Fibroblast of lung (primary cell): ENCODE data around the gene GGA3.

Experiments used
- CTCF ChIP-seq, 2 donors: IDR thresholded peaks in 1 of 2; conservative IDR thresholded peaks in 1 of 2; 1 replicate in 1 of 2; 2 replicates in 1 of 2; pipeline ENCODE4 v1.5.1; 2011 to 2012; ENCODE audit warnings: low read length in 2 of 2, control low read depth in 1 of 2, inconsistent platforms in 1 of 2, low read depth in 1 of 2, mild to moderate bottlenecking in 1 of 2
- EZH2 ChIP-seq: IDR thresholded peaks from 2 replicates; pipeline ENCODE4 v1.5.1; 2012; ENCODE audit warnings: low read length, control low read depth, mild to moderate bottlenecking; ENCODE audit errors: missing control alignments

- TF ChIP-seq CTCF (conservative IDR thresholded peaks at IDR 0.05 in 1 of 2, IDR thresholded peaks at IDR 0.05 in 1 of 2; ENCODE audit: low read depth in 1 of 2, low read length in 2 of 2) (no peak), EZH2 (no peak)
These were observed 53.2 kb downstream of the GGA3 start for GRCh38 chr17:75208161-75208560.
